ENCODE measurements around the gene ZNF652. TPM values are rescaled to one million over a fixed set of nuclear protein-coding genes. Genes with fewer than 3 reads are reported as not detected.

The ZNF652 gene
- total RNA-seq, 2 donors from 2014 or later, result 59.7 to 88.5 TPM

DNA sequence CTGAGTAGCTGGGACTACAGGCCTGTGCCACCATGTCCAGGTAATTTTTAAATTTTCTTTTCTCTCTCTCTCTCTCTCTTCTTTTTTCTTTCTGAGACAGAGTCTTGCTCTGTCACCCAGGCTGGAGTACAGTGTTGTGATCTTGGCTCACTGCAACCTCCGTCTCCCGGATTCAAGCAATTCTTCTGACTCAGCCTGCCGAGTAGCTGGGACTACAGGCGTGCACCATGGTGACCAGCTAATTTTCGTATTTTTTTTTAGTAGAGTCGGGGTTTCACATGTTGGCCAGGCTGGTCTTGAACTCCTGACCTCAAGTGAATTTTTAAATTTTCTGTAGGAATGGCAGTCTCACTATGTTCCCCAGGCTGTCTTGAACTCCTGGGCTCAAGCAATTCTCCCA is 11.1 kb upstream of the ZNF652 start:
- H3K36me3 ChIP-seq, result no peaks in the 10 kb centered on the region
- no peak for DNase-seq (ENCODE audit: low spot score)
- H3K27me3 ChIP-seq (replicated peaks; ENCODE audit: insufficient read depth), result no peaks in the 10 kb centered on the region
- WGBS, result 91% methylated on average over 6 of the region's 6 CpGs
- no peaks in the 10 kb centered on the region for H3K9me3 ChIP-seq
- TF ChIP-seq CTCF (IDR thresholded peaks at IDR 0.05) (no peak), POLR2A (IDR thresholded peaks at IDR 0.05) (no peak), POLR2AphosphoS5 (IDR thresholded peaks at IDR 0.05) (no peak)
- no peak overlapping the region for H3K4me3 ChIP-seq
- H3K27ac ChIP-seq, result no peak overlapping the region
- no peaks in the 10 kb centered on the region for H3K4me1 ChIP-seq (replicated peaks)
- intact Hi-C loops (cut with DNase I), result no loop called here

GRCh38 chr17:49372425-49372824 is 10.4 kb upstream of the ZNF652 start:
- Histone ChIP-seq H3K27ac (no peak overlapping the region), H3K9me3 (no peaks in the 10 kb centered on the region), H3K4me3 (no peak overlapping the region), H3K4me1 (replicated peaks) (no peaks in the 10 kb centered on the region), H3K36me3 (no peaks in the 10 kb centered on the region), H3K27me3 (replicated peaks; ENCODE audit: insufficient read depth) (no peaks in the 10 kb centered on the region)
- TF ChIP-seq POLR2AphosphoS5 (IDR thresholded peaks at IDR 0.05) (no peak), POLR2A (IDR thresholded peaks at IDR 0.05) (no peak), CTCF (IDR thresholded peaks at IDR 0.05) (no peak)
- 74% methylated on average over 7 of the region's 7 CpGs for WGBS
- no peak for DNase-seq (ENCODE audit: low spot score)
- intact Hi-C loops (cut with DNase I), result no loop called here

DNA sequence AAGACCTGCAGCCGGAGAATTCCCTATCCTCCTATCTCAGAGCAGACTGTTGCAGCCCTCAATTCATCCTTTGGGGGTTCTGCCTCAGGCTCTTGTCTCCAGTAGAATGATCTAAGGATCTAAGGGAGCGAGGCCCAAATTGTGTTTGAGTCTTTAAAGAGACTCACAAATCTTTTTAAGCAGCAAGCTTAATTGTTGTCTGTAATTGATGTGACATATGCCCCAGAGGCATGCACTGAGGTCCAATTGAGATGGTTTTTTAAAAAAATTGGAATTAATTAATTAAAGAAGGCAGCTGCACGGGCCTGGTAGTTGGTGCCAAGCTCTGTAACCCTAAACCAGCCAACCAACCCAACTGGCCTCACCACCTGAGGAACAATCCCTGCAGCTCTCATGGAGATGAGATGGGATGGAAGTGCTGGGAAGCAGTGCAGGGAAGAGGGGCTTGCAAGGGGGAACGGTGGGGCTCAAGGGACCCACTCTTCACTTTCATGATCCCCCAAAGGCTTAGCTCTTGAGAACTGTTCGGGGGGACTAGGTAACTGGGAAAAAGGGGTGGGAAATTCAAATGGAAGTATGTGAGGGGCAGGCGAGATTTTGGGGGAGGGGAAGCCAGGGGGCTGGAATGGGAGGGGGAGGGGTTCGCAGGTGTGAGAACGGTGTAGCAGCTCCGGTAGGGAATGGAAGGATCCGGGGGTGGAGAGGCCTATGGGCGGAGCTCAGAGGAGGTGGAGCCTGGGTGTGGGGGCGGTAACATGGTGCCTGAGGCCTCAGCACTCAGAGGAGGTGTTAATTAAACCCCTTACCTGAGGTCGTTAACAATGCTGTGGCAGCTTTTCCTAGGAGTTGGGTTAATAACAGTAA is 9.2 kb upstream of the ZNF652 start:
- Histone ChIP-seq H3K36me3 (no peaks in the 10 kb centered on the region), H3K27ac (peak overlapping the region in 1 of 2 donors; percentile 28), H3K4me3 (no peak overlapping the region), H3K9me3 (no peaks in the 10 kb centered on the region), H3K4me1 (replicated peaks) (no peaks in the 10 kb centered on the region), H3K27me3 (replicated peaks; ENCODE audit: insufficient read depth) (no peaks in the 10 kb centered on the region)
- TF ChIP-seq POLR2AphosphoS5 (IDR thresholded peaks at IDR 0.05) (peak; percentile 40), CTCF (IDR thresholded peaks at IDR 0.05) (no peak)
- DNase-seq (ENCODE audit: low spot score), result peak; percentile 31
- WGBS, result 23% methylated on average over 13 of the region's 13 CpGs
- intact Hi-C loops (cut with DNase I), result no loop called here

- 69% methylated on average over 1 of the region's 1 CpG for WGBS
- H3K9me3 ChIP-seq, result no peaks in the 10 kb centered on the region
Observed at GRCh38 chr17:49369760-49370159, 7.7 kb upstream of the ZNF652 start.

More at GRCh38 chr17:49369760-49370159, 7.7 kb upstream of the ZNF652 start:
- no peak overlapping the region for H3K4me3 ChIP-seq
- TF ChIP-seq CTCF (IDR thresholded peaks at IDR 0.05) (no peak), POLR2AphosphoS5 (IDR thresholded peaks at IDR 0.05) (peak; percentile 67)
- peak overlapping the region in 1 of 2 donors; percentile 28 for H3K27ac ChIP-seq
- DNase-seq (ENCODE audit: low spot score), result no peak
- no peaks in the 10 kb centered on the region for H3K27me3 ChIP-seq (replicated peaks; ENCODE audit: insufficient read depth)
- H3K36me3 ChIP-seq, result no peaks in the 10 kb centered on the region
- no peaks in the 10 kb centered on the region for H3K4me1 ChIP-seq (replicated peaks)
- intact Hi-C loops (cut with DNase I), result no loop called here

All from prostate gland (tissue), 2 donors.